Epithelial cell of proximal tubule (primary cell): ENCODE data around the gene ZNF341. TPM values are rescaled to one million over a fixed set of nuclear protein-coding genes. Genes with fewer than 3 reads are reported as not detected.

Source experiments
- DNase-seq: peaks from one replicate; pipeline ENCODE4 v3.0.0-alpha.2; 2011; ENCODE audit warnings: low read depth
- H3K4me3 ChIP-seq: 2 replicates; pipeline ENCODE4 v1.5.1; 2011; ENCODE audit warnings: low read depth, mild to moderate bottlenecking, low read length
- total RNA-seq: library from RNA; depleted of rRNA; stranded (reverse); fragments of >200 nt; gene quantifications from 2 replicates; pipeline ENCODE4 v1.2.3, GENCODE V29; 2015
- TF ChIP-seq, protein P1 (sequence below): conservative IDR thresholded peaks from 2 replicates; pipeline ENCODE4 v1.5.1; 2012; ENCODE audit warnings: low read depth, mild to moderate bottlenecking, low read length

ZNF341 gene
- total RNA-seq, 1 donor from 2014 or later = 2.1 TPM

DNA sequence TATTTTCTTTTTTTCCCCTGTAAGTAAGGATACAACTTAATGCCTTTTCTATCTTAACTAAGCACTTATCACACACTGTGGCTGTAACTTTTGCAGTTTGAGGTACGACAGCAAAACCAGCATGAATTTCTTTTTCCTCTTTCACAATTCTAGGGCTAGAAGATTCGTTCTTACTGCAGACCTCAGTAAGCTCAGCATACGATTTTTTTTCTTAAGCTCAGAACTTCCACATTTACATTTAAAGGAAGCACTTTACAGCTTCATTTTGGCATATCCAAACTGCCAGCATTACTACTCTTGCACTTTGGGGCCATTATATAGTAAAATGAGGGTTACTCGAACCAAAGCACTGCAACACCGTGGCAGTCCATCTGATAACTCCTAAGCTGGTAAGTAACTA is 78.5 kb downstream of the ZNF341 start:
- TF ChIP-seq, protein P1, sequence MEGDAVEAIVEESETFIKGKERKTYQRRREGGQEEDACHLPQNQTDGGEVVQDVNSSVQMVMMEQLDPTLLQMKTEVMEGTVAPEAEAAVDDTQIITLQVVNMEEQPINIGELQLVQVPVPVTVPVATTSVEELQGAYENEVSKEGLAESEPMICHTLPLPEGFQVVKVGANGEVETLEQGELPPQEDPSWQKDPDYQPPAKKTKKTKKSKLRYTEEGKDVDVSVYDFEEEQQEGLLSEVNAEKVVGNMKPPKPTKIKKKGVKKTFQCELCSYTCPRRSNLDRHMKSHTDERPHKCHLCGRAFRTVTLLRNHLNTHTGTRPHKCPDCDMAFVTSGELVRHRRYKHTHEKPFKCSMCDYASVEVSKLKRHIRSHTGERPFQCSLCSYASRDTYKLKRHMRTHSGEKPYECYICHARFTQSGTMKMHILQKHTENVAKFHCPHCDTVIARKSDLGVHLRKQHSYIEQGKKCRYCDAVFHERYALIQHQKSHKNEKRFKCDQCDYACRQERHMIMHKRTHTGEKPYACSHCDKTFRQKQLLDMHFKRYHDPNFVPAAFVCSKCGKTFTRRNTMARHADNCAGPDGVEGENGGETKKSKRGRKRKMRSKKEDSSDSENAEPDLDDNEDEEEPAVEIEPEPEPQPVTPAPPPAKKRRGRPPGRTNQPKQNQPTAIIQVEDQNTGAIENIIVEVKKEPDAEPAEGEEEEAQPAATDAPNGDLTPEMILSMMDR = no peak
- H3K4me3 ChIP-seq = no peak overlapping the region
- DNase-seq = no peak

- peak within 1 kb of the TSS; percentile 87 for H3K4me3 ChIP-seq
- peak; percentile 63 for DNase-seq
- TF ChIP-seq, protein P1 = no peak
These were observed 79.3 kb downstream of the ZNF341 start, which contains the start of gene CHMP4B for GRCh38 chr20:33810885-33811775. Gene CHMP4B, plus strand, starts transcription at chr20:33811348. Its CDS starts 121 bp downstream, at chr20:33811469.

DNA sequence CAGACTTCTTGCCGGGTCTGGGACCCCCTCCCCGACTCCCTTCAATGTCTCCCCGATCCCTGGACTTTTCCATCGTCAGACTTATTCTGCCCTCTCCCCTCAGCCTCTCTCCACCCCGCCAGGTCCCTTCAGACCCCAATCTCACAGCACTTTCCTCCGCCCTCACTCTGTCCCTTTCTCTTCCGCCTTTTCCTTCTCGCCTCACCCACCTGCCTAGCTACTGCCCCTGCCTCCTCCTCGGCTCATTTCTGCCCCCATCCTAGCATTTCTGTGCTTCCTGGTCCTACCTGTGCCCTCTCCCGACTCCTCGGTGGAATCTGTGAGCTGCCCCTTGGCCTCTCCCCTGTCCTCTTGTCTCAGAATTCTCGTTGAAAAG is 80.0 kb downstream of the ZNF341 start:
- TF ChIP-seq, protein P1 = no peak
- H3K4me3 ChIP-seq = peak overlapping the region; percentile 87
- no peak for DNase-seq

DNA sequence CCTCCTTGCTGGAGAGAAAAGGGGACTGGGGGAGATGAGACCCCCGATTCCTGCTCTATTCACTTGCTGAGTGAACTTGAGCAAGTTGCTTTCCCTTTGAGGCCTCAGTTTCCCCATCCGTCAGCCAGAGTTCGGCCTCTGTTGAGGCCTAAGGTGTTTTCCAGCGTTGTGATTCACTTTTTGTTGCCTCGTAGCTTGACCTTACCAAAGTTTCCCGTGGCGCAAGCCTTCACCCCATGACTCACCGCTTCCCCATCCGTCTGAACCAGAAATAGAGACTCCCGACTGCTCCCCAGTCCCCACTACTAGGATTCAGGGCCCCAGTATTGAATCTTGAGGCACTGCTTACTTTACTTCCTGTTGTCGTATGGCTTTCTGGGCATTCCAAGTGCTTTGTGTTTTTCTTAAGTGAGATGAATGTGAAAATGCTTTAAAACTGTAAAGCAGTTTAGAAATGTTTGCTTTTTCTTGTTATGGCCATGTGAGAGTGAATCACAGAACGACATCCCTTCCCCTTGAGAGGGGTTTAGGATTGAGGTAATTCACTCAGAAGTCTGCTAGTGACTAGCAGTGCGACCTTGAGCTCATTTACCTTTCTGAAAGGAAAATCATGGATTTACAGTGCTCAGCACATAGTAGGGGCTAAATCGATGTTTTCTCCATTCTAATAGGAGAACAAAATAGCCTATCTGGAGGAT is 80.5 kb downstream of the ZNF341 start:
- peak overlapping the region; percentile 87 for H3K4me3 ChIP-seq
- DNase-seq = peak; percentile 74
- TF ChIP-seq, protein P1 = no peak

GRCh38 chr20:33812908-33813462 is 81.2 kb downstream of the ZNF341 start:
- no peak for DNase-seq
- TF ChIP-seq, protein P1 = no peak

GRCh38 chr20:33814238-33814712 is 82.5 kb downstream of the ZNF341 start:
- no peak for DNase-seq
- no peak overlapping the region for H3K4me3 ChIP-seq
- TF ChIP-seq, protein P1 = no peak

More at GRCh38 chr20:33812908-33813462, 81.2 kb downstream of the ZNF341 start:
- H3K4me3 ChIP-seq = peak overlapping the region; percentile 87
